ENCODE results near the gene SIRT6. TPM values are rescaled to one million over a fixed set of nuclear protein-coding genes. Genes with fewer than 3 reads are reported as not detected.

Gene SIRT6
- total RNA-seq, 2 donors from 2014 or later = 51.4 to 56.7 TPM

Other genes with a start within 250 kb of the SIRT6 start
- not detected for gene NMRK2, start 249.5 kb downstream of the SIRT6 start, total RNA-seq
- 10 to 100 TPM; 48.1 to 54.5 TPM for gene DAPK3, start 211.5 kb downstream of the SIRT6 start, total RNA-seq
- gene EEF2, start 197.1 kb downstream of the SIRT6 start, total RNA-seq = 1,000 to 10,000 TPM; 1,877 to 2,672 TPM
- 10 to 100 TPM; 39.4 to 58.6 TPM for gene PIAS4, start 174.8 kb downstream of the SIRT6 start, total RNA-seq
- 10 to 100 TPM; 63.4 to 70.5 TPM for gene ZBTB7A, start 115.7 kb downstream of the SIRT6 start, total RNA-seq
- 100 to 1,000 TPM; 170 to 206 TPM for gene MAP2K2, start 58.4 kb downstream of the SIRT6 start, total RNA-seq
- not detected for gene CREB3L3, start 28.9 kb downstream of the SIRT6 start, total RNA-seq
- under 1 TPM; 0.33 to 0.74 TPM for gene ANKRD24, start 126 bp upstream of the SIRT6 start, total RNA-seq
- 100 to 1,000 TPM in 1 of 2 donors, 10 to 100 TPM in 1; 32.4 to 131 TPM for gene EBI3, start 47.0 kb upstream of the SIRT6 start, total RNA-seq
- gene YJU2, start 64.5 kb upstream of the SIRT6 start, total RNA-seq = 10 to 100 TPM; 30.2 to 33.3 TPM
- gene SHD, start 96.7 kb upstream of the SIRT6 start, total RNA-seq = not detected
- gene TMIGD2, start 119.8 kb upstream of the SIRT6 start, total RNA-seq = 1 to 10 TPM; 4.6 to 5.1 TPM
- gene FSD1, start 122.0 kb upstream of the SIRT6 start, total RNA-seq = 10 to 100 TPM; 16.0 to 24.7 TPM
- gene STAP2, start 156.3 kb upstream of the SIRT6 start, total RNA-seq = 10 to 100 TPM in 1 of 2 donors, 1 to 10 TPM in 1; 7.3 to 12.8 TPM
- gene MPND, start 161.0 kb upstream of the SIRT6 start, total RNA-seq = 10 to 100 TPM; 28.3 to 73.5 TPM
- gene SH3GL1, start 218.0 kb upstream of the SIRT6 start, total RNA-seq = 10 to 100 TPM; 47.0 to 50.8 TPM
- 100 to 1,000 TPM in 1 of 2 donors, 10 to 100 TPM in 1; 54.6 to 125 TPM for gene CHAF1A, start 220.1 kb upstream of the SIRT6 start, total RNA-seq

Data from natural killer cell treated with Interleukin-12 subunit alpha and Interleukin-12 subunit beta and Interleukin-15 and Interleukin-18, amount 100 ng/mL, for 72 hours (primary cell).